Airway epithelial cell (primary cell): ENCODE results near the gene RASGRF1. TPM values are rescaled to one million over a fixed set of nuclear protein-coding genes. Genes with fewer than 3 reads are reported as not detected.

Experiments
- total RNA-seq: library from RNA; depleted of rRNA; stranded (reverse); fragments of >200 nt; gene quantifications from 2 replicates; pipeline ENCODE4 v1.2.3, GENCODE V29; 2015

RASGRF1 gene, protein sequence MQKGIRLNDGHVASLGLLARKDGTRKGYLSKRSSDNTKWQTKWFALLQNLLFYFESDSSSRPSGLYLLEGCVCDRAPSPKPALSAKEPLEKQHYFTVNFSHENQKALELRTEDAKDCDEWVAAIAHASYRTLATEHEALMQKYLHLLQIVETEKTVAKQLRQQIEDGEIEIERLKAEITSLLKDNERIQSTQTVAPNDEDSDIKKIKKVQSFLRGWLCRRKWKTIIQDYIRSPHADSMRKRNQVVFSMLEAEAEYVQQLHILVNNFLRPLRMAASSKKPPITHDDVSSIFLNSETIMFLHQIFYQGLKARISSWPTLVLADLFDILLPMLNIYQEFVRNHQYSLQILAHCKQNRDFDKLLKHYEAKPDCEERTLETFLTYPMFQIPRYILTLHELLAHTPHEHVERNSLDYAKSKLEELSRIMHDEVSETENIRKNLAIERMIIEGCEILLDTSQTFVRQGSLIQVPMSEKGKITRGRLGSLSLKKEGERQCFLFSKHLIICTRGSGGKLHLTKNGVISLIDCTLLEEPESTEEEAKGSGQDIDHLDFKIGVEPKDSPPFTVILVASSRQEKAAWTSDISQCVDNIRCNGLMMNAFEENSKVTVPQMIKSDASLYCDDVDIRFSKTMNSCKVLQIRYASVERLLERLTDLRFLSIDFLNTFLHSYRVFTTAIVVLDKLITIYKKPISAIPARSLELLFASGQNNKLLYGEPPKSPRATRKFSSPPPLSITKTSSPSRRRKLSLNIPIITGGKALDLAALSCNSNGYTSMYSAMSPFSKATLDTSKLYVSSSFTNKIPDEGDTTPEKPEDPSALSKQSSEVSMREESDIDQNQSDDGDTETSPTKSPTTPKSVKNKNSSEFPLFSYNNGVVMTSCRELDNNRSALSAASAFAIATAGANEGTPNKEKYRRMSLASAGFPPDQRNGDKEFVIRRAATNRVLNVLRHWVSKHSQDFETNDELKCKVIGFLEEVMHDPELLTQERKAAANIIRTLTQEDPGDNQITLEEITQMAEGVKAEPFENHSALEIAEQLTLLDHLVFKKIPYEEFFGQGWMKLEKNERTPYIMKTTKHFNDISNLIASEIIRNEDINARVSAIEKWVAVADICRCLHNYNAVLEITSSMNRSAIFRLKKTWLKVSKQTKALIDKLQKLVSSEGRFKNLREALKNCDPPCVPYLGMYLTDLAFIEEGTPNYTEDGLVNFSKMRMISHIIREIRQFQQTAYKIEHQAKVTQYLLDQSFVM (N-terminal part only)
- not detected in 2 replicates for total RNA-seq

DNA sequence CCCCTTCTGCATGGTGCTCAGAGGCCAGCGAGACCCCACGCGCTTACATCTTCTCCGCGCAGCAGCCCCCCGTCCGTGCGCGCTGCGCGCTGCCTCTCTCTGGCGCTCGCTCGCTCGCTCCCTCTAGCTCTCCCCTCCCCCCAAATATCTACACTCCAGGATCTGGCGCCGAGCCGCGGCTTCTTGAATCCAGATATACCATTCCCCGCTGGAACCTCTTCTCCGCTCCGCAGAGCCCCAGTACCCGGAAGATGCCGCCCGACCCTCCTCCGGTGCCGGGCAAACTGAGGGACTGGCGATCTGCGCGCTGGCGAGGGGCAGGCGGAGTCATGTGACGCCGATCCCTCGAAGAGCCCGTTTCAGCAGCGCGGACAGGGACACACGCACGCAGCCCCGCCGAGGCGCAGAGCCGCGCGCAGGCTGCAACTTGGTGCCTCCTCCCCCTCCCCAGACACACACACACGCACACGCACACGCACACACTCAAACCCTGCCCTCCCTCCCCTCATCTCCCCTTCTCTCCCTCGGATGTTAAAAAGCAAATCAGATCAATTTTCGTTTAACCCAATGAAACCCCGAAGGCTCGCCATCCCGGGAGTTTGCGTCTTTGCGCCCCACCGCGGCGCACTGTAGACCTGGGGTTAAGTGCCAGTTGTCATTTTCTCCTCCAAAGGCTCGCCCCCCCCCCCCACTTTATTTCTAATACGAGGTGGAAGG lies at the start of gene RASGRF1:
TSS of gene RASGRF1 (minus strand) at position 294 of the 717 bp plus-strand sequence. CDS start at position 12, 282 bp downstream.

DNA sequence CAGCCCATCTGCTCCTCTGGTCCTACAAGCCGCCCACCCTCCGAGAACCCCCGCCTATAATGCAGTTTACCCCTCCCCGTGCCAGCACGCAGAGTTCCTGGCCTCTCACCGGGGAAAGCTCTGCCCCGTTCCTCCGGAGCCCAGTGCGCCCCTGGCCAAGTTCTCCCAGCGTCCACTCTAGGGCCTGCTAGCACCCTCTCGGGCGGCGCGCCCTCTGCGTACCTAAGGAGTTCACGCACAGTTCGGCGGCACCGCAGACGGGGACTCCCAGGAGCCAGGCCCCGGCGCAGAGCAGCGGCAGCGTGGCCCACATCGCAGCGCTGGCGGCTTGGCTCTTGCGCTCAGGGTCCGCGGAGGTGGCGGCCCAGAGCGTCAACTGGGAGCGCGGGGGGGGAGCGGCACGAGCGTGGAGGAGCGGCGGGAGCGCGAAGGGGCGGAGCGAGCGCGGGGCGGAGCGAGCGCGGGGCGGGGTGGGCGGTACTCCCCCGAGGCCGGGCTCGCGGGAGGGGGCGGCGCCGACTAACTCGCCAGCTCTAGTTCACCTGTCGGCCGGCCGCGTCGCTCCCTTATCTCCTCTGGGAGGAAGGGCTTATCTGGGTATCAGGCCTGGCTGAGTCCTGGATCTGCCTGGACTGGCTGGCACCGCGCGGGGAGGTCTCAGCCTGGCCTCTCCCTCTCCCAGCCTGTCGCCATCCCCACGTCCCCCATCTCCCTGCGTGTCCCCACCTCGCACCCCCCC lies 145.7 kb downstream of the RASGRF1 start, which contains the start of gene CTSH:
TSS of gene CTSH (minus strand) at position 378 of the 739 bp plus-strand sequence. CDS start at position 313, 65 bp downstream.

Other genes with a start within 250 kb of the RASGRF1 start
- gene MORF4L1, start 217.9 kb downstream of the RASGRF1 start, total RNA-seq = 265 and 301 TPM in 2 replicates
- gene CTSH, start 145.7 kb downstream of the RASGRF1 start, total RNA-seq = 36.6 and 39.2 TPM in 2 replicates
- gene ANKRD34C, start 191.9 kb upstream of the RASGRF1 start, total RNA-seq = not detected in 2 replicates
- gene TMED3, start 220.3 kb upstream of the RASGRF1 start, total RNA-seq = 124 and 134 TPM in 2 replicates